ENCODE data around the gene RANBP10.
"Not testable (repeated sequence)": the region's sequence is repeated elsewhere in the genome, so short reads cannot be mapped to it uniquely, and the experiment has no call there.

RANBP10 gene

DNA sequence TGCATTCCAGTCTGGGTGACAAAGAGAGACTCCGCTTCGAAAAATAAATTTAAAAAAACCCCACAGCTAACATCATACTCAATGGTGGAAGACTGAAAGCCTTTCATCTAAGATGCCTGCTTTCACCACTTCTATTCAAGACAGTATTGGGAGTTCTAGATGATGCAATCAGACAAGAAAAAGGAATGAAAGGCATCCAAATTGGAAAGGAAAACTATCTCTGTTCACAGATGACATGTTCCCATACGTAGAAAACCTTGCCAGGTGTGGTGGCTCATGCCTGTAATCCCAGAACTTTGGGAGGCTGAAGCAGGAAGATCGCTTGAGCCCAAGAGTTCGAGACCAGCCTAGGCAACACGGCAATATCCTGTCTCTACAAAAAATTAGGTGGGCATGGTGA is 31.1 kb downstream of the RANBP10 start:
- DNase-seq, result no peak

DNA sequence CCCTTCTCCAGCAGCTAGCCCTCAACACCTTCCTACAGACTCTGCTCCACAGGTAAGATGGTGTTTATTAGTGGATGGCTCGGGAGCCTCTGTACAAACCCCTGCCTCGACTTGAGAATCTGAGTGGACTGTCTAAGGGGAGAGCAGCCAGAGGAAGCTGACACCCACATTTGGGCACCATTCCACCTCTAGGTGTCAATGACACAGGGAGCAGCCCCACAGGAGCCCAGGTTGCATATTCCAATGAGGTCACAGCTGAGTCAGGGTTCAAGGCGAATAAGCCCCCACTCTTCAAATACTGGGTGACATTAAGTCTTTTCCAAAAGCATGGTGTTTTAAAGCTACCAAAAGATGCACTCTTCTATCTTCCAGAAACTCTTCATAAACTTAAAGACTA is 31.9 kb downstream of the RANBP10 start:
- DNase-seq, result no peak

DNA sequence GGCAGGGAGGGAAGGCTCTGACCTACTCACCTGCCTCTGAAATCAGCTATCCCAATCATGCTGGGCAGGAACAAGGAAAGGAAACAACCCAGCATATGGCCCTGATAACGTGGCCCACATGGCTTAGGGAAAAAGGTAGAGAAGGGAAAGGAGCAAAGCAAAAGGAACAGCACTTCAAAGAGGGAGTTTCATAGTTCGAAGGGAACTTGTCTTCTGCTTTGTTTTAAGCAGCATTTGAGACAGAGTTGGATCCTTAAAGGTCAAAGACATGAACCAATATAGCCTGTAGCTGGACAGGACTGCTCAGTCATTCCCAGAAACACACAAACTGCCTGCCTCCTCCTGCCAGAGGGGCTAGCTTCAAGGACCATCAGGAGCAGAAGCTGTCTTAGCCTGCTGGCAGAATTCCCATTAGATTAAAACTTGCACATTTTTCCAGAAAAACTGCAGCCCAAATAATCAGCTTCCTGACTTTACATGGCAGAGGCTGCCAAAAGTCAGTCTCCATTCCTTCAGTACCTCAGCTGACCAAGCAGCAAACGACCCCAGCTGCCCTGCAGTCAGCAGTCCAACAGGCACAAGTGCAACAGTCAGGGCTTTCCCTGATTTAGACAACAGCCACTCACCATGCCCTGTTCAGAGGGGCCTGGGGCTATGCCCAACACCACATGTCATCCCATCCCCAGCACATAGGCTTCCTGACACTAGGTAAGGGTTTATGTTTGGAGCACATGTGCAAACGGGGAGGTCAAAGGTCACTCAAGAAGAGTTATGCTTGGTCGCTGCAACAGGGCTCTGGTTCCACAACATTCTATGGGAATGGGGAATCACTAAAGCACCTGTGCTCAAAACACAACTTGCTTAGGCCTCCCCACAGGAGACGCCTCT is 32.5 kb downstream of the RANBP10 start:
- DNase-seq, result no peak

DNA sequence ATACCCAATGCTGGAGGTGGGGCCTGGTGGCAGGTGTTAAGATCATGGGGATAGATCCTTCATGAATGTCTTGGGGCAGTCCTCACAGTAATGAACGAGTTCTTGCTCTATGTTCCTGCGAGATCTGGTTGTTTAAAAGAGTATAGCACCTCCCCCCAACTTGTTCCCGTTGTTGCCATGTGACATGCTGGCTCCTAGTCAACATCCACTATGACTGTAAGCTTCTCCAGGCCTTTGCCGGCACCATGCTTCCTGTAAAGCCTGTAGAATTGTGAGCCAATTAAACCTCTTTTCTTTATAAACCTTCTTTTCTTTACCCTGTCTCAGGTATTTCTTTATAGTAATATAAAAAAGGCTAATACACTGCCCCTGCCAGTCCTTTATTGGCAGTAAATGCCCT is 33.3 kb downstream of the RANBP10 start:
- DNase-seq, result peak in 1 of 2 experiments; percentile 15

DNA sequence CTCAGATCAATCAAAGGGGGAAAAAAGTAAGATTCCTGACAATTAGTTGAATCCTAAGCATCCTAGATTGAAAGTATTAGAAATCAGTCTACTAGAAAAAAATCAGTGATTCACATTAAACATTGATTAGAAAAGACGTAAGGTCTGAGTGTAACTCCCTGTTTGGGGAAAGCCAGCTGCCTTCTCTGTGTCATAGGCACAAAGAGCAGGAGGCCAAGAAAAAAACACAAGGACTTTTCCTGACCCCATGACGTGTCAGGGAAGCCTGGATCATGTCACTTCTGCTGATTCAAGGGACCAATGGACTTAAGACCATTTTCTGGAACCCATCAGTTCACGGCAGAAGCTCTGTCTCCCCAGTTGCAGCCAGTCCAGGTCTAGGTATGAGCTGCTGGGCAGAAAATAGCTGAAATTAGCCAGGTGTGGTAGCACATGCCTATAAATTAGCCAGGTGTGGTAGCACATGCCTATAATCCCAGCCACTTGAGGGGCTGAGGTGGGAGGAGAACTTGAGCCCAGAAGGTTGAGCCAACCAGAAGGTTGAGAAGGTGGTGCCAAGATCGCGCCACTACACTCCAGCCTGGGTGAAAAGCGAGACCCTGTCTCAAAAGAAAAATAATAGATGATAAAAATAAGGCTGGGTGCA is 35.9 kb downstream of the RANBP10 start:
- DNase-seq, result no peak

DNA sequence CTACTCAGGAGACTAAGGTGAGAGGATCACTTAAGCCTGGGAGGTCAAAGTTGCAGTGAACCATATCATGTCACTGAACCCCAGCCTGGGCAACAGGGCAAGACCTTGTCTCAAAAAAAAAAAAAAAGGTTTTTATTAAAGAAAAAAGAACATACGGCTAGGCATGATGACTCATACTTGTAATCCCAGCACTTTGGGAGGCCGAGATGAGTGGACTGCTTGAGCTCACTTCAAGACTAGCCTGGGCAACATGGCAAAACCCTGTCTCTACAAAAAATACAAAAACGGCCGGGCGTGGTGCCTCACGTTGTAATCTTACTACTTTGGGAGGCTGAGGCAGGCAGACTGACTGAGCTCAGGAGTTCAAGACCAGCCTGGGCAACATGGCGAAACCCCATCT is 38.4 kb downstream of the RANBP10 start:
- DNase-seq, result no peak

GRCh38 chr16:67766291-67766690 is 40.1 kb downstream of the RANBP10 start:
- DNase-seq, result no peak

GRCh38 chr16:67764158-67764667 is 42.1 kb downstream of the RANBP10 start:
- no peak for DNase-seq

DNA sequence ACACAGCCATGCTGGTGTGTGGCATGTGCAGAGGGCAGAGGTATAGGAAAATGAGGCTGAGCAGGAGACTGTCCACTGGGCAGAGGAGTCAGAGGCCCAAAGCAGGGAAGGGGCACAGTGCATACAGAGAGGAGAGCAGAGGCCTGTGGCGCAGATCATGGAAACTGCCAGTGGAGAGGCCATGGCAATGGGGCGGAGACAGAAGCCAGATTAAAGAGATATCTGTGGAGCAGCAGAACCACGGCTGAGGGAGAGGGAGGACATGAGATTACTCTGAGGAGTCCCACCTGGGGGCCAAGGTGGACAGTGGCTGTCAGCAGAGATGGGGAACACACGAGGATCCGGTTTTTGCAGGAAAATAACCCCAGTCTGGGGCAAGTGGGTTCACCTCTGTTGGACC is 43.3 kb downstream of the RANBP10 start:
- DNase-seq, result no peak

DNA sequence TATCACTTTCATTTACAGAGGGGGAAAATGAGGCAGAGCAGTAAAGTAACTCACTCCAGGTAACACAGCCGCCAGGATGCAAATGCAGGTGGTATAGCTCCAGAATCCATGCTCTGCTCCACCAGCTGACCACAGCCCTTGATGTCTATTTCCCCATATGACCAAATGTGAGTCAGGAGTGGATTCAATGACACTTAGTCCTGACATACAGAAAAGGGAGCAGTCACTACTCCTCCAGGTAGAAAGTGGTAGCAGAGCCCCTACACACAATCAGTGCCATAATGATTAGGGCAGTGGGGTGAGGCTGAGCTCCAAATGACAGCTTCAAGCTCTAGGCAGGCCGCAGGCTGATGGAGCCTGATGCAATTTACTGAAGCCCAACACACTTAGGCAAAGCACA is 44.0 kb downstream of the RANBP10 start:
- DNase-seq, result no peak

DNA sequence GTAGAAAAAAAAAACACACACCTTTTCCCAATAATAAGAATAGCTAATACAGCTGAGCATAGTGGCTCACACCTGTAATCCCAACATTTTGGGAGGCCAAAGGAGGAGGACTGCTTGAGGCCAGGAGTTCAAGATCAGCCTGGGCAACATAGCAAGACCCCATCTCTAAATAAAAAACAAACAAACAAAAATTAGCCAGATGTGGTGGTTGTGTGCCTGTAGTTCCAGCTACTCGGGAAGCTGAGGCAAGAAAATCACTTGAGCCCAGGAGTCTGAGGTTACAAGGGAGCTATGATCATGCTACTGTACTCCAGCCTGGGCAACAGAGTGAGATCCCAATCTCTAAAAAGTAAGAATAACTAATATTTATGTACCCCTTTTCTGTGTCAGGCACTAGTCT is 44.4 kb downstream of the RANBP10 start:
- DNase-seq, result no peak

DNA sequence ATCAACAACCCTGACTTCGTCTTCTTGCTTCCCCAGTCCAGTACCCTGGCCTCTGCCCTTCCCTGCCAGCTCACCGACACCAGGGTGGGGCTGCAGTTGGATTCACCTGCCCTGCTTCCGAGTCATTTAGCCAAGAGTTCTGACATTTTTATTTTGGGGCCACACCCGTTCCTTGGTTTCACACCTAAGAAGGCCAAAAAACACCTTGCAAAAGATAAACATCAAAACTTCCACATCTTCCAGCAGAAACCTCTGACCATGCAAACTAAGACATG is 45.5 kb downstream of the RANBP10 start:
- DNase-seq, result no peak

DNA sequence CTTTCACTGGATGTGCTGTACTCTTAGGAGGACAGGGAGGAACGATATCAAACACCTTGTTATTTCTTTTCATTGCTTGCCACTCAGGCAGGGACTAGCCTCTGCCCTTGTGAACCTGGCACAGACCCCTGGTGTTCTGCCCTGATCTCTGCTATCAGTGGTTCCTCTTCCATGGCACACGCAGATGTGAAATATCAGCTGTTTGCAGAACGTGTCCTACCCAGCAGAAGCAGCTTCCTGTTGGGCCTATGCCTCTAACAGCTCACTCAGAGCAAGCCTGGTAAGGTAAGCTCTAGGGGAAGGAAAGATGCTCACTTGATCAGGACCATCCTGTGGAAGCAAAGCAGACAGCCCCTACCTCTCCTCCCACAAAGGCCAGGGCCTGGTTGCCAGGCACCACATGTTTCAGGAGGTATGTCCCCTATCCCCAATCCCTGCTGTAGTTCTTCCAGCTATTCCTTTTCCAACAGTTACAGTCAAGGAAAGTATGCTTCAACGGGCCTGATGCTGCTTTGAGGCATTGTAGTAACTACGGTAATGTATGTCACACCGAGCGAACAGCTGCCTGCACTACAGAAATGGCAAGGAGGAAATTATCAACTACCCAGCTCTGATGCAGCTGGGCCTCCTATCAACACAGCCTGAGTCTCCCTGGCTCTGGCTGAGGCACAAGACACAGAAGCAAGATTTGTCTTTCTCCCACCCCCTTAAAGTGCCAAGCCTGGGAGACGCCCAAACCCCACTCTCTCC is 46.0 kb downstream of the RANBP10 start:
- DNase-seq, result no peak

DNA sequence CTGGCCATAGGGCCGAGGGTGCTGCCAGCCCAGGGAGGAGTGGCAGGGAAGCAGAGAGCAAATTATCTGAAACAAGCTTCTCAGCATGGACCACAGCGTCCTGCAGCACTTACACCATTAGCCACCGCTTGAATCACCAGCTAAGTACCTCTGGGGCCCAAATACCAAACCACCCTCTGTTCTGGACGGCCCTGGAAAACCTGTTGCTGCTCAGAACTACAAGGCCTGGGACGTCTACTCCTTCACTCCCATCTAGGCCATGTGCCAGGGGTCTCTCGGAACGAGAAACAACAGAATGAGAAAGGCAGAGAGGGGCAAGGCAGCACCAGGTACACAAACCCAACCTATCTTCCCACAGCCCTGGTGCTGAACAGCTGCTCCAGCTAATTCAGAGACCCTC is 47.4 kb downstream of the RANBP10 start:
- DNase-seq, result no peak

- DNase-seq, result peak; percentile 75 to 77
Observed at GRCh38 chr16:67758006-67758405, 48.4 kb downstream of the RANBP10 start.

- no peak for DNase-seq
Observed at GRCh38 chr16:67752641-67753040, 53.7 kb downstream of the RANBP10 start.

- DNase-seq, result not testable (repeated sequence)
Observed at GRCh38 chr16:67751331-67751730, 55.0 kb downstream of the RANBP10 start.

DNA sequence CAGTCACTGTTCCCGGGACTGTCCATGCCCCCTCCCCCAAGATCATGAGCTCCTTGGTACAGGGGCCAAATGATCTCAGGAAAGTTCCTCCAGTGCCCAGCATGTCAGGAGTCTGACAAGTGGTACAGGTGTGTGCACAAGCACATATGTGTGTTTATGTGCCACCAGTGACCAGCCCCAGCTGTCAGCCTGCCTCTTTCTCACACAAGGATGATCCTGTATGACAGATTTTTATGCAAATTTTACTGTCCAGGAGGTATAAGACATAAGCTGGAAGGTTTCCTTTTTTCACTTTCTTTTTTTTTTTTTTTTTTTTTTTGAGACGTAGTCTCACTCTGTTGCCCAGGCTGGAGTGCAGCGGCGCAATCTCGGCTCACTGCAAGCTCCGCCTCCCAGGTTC is 55.9 kb downstream of the RANBP10 start:
- no peak for DNase-seq

GRCh38 chr16:67749436-67750078 is 56.8 kb downstream of the RANBP10 start:
- DNase-seq, result no peak

GRCh38 chr16:67748834-67749233 is 57.5 kb downstream of the RANBP10 start:
- no peak for DNase-seq

DNA sequence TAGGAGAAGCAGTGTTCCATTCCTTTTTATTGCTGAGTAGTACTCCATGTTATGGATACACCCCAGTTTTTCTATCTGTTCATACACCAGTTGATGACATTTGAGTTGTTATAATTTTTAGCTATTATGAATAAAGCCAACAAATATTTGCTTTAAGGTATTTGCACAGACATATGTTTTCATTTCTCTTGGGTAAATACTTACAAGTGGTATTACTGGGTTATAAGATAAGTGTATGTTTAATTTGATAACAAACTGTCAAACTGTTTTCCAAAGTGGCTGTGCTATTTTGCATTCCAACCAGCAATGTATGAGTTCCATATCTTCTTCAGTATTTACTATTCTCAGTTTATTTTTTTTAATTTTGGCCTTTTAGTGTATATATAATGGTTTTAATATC is 59.5 kb downstream of the RANBP10 start:
- DNase-seq, result no peak

GRCh38 chr16:67741118-67741517 is 65.2 kb downstream of the RANBP10 start:
- no peak for DNase-seq

DNA sequence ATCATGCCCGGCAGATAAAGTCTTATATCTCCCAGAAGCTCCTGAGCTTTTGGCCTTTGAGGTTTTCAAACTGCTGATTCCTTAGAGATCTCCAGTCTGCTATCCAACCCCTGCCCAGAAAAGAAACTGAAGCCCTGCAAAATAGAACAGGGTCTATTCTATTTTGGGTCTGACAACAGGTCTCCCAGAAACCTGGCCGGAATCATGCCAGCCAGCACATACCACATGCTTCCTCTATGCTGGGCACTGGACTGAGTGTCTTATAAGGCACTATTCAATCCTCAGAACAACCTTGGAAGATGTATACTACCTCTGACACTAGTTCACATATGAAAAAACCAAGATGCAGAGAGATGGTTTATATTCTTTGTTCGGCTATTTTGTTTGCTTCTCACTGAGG is 66.0 kb downstream of the RANBP10 start:
- DNase-seq, result peak in 1 of 2 experiments; percentile 22
